ENCODE data around the gene VPS50.
A peak's percentile ranks its signal among the peaks of the same experiment; 100 is the strongest.

The VPS50 gene, protein sequence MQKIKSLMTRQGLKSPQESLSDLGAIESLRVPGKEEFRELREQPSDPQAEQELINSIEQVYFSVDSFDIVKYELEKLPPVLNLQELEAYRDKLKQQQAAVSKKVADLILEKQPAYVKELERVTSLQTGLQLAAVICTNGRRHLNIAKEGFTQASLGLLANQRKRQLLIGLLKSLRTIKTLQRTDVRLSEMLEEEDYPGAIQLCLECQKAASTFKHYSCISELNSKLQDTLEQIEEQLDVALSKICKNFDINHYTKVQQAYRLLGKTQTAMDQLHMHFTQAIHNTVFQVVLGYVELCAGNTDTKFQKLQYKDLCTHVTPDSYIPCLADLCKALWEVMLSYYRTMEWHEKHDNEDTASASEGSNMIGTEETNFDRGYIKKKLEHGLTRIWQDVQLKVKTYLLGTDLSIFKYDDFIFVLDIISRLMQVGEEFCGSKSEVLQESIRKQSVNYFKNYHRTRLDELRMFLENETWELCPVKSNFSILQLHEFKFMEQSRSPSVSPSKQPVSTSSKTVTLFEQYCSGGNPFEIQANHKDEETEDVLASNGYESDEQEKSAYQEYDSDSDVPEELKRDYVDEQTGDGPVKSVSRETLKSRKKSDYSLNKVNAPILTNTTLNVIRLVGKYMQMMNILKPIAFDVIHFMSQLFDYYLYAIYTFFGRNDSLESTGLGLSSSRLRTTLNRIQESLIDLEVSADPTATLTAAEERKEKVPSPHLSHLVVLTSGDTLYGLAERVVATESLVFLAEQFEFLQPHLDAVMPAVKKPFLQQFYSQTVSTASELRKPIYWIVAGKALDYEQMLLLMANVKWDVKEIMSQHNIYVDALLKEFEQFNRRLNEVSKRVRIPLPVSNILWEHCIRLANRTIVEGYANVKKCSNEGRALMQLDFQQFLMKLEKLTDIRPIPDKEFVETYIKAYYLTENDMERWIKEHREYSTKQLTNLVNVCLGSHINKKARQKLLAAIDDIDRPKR

DNA sequence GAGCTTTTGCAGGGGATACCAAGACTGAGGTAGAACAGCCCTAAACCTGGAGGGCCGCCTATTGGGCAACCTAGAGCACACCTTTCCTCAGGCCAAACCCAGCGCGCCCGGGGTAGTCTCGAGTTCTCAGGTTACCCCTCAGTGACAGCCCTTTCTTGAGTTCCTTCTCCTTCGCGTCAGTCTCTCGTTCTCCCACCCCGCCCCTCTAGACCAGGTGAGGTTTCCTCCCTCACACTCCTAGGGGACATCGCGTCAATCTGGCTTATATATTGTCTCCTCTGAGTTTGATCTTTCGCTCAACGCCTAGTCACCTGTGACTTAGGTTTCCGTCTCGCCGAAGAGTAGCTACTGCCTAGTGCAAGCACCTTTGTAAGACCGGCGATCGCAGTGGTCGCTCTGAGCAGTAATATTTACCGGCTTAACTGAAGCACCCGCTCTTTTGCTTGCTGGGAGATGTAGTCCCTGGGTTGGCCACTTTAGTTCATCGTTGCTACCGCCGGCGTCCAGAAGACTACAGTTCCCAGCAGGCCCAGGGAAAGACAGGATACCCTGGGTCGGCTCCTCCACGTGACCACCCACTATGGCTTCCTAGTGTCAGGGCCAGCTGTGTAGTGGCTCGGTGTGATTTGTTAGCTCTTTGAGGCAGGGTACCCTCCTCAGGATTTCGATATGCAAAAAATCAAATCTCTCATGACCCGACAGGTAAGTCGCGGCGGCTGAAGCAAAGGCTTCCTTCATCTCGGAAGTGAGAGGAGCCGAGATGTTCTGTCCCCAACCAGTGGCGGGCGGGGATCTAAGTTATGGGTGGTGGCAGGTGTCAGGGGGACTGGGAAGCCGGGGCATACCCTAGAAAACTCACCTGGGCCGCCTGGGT is at the start of gene VPS50:
TSS of gene VPS50 (plus strand) at position 568 of the 874 bp plus-strand sequence. CDS start at position 670, 102 bp downstream.
- peak; percentile 81 for DNase-seq (ENCODE audit: low read depth)

DNA sequence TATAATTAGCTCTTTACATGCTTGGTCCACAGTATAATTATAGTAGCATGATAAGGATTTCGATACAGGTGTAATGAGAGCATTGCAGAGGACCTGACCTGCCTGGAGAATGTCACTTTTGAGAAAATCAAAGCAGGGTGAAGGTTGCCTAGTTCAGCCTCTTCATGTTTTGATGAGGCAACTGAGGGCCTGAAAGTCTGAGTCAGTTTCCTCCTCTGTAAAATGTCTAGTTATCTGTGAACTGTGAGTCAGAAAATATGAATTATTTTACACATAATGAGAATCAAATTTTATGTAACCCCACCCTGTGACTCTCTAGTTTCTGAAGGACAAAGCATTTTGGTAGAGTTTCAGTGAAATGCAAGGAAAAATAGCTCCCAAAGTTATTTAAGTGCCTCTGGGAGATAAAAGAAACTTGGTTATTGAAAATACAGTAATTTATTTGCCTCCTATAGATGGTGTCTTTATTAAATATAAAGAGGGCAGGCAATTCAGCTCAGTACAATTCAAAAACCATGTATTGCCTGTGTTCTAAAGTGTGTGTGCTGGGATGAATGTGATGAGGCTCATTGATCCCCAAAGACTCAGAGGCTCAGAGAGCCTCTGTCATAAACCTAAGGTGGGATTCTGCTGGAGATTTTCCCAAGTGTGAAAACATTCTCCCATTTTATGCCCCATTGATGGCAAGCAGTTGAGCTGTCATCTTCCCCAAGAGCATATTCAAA is 46.7 kb upstream of the VPS50 start:
- DNase-seq (ENCODE audit: low read depth), result no peak

DNA sequence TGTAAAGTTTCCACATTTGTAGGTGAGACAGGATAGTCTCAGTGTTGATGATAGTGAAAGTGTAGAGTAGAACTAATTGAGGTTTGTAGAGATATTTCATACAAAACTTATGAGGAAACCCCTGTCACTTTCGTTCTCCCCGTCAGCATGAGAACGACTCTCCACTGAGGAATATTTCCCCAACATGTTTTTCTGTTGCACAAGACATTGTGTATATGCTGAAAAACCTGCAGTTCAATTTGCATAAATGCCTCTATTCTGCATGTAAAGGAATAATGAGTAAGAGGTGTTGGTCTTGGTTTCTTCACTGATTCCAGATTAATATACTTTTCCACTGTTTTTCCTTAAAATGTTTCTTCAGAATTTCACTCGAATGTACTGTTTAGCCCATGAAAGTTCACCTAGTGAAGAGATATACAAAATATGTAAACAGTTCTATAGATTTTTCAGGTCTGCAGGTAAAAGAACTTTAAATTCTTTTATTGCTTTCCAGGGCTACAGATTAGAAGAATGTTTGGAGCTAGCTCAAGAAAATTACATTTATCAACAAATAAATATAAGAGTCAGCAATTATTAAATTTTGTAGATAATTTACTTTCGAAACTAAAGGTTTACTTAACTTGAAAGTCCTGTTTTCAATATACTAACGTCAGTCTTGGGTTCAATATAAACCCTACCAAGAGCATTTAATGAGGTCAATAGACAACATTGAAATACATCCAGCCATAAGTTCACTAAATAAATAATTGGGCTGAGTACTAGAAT is 43.1 kb upstream of the VPS50 start:
- DNase-seq (ENCODE audit: low read depth), result no peak

DNA sequence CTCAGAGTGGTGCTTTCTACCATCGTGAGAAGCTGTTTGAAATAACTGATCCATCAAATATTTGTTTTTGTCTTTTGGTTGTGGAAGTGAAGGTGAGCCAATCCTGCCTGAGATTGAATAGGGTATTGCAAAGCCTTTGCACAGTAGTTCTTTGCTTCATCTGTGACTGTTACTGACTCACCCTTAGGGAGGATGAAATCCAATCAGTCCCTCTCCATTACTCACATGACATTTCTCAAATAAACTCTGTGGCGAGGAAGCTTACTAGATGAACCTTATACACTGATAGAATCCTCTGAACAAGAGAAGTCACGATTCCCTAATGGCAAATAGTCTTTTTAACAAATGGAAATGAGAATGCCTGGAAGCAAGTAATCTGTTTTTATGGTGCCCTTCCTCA is 37.8 kb upstream of the VPS50 start:
- no peak for DNase-seq (ENCODE audit: low read depth)

DNA sequence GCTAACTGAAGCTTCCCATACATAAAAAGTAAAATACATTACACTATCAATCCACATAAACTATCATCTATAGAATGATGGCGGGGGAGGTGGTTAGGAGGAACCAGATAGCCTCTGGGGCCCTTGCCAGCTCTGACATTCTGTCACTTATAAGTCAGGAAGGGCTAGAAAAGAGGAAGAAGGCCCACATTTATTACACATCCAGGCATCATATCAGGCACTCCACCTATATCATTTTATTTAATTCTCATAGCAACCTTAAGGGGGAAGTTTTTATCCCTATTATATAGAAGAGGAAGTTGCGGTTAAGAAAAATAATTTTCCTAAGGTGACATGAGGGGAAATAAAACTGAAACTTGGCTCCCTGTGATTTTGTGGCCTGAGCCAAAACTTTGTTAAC is 35.8 kb upstream of the VPS50 start:
- DNase-seq (ENCODE audit: low read depth), result no peak

DNA sequence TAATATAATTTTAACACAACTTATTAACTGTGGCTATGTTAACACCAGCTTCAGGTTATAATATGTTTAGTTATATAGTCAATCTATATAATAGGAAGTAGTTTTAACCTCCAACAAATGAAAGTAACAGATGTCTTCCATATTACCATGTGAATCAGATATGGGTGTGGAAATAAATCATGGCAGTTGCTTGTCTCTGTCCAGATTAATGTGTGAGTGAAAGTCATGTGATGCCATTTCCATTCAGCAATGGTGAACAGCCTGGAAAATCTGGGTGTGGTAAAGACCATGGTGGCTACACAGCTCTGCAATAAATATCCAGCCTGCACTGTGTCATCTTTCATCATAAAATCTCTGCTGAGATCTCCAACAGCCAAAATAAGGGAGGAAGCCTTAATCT is 33.7 kb upstream of the VPS50 start:
- no peak for DNase-seq (ENCODE audit: low read depth)

DNA sequence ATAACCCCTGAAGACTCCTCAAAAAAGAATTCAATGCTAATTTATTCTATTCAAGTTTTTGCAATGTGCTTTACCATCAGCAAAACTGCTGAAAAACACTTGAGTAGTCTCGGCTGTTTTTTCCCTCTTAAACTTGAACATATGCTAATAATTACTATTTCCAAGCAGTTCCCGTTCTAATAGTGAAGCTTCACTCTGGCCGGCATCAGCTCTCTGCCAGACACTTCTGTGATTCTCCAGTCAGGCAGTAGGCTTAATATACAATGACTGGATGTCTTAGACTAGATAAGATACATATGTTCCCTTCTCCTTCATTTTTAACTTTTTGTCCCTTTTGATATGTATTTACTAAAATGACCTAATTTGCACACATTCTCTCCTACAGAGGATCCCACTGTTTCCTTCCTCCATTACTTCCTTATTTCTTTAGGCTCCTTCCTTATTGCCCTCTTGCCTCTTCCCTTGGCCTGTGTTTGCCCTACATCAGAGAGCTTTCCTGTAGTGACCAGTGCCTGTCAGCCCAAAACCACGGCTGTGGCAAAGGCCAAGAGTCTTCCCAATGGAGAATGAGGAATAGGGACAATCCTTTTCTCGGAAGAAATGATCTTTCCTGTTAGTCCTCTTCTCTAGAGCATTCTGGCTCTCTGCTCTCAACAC is 29.4 kb upstream of the VPS50 start:
- no peak for DNase-seq (ENCODE audit: low read depth)

DNA sequence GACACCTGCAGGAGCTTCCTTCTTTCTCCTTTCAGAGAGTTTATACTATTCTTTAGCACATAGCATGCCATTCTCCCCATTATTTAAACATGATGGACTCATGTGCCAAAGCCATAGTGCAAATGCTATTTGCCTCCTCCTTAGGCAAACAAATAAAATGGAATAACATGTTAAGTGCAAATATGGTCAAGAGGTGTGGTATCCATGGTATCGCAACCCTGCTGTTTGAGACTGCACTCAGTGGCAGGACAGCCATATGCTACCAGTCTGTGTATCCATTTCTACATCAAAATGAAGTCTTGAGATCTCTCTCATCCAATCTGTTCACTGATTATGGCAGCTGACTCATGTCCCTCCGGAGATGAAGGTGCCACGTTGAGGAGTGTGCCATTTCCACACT is 28.7 kb upstream of the VPS50 start:
- DNase-seq (ENCODE audit: low read depth), result no peak

DNA sequence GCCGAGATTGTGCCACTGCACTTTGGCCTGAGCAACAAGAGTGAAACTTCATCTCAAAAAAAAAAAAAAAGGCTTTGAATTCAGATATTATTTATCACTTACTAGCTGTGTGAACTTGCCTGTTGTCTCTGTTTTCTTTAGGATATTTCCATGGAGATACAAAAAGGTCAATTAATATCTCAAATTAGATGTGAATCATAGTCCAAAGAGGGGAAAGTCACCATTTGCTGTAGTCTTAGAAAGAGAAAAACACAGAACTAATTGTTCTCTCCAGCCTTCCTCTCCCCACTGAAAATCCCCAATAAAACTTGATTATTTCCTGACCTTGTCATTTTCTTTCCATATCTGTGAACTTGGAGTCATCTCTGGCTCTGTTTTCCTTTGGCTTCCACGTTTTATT is 27.1 kb upstream of the VPS50 start:
- DNase-seq (ENCODE audit: low read depth), result no peak

DNA sequence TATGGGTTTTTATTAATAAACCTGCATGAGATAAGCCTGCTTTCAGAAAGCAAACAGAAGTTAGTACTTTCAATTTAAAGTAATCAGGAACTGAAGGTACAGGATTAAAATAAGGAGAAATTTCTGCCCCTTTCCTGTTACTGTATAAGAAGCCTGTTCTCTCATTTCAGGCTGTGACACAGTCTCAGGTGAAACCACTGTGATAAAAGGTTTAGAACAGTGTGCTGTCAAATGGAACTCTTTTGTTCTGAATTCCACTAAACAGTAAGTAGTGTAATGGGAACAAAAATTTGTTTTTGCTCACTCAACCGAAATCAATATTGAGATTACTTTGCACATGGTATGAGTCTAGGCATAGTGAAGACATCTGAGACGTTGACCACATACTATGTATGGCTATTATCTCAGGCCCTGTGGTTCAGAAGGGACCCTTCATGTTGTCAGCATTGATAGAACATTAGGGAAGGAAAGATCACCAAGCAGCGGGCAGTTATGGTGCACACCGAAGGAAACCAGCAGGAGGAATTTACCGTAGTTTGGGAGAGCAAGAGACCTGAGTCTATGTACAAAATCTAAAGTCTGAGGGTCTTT is 20.8 kb upstream of the VPS50 start:
- DNase-seq (ENCODE audit: low read depth), result no peak

DNA sequence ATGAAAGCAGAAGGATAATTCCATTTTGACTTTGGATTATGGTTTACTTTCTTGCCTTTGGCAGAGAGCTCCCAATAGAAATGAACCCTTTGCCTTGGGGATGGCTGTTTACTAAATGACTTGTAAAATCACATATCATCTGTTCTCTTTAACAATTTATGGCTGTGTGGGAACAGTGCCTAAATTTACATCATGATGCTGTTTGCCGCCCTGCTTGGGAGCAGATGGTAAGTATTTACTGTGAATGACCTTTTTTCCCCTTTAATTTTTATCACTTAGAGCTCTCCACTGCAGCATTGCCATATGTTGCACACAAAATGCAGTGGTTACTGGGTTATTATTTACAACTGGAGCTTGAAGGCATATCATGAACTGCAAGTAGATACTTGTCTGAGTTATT is 19.3 kb upstream of the VPS50 start:
- DNase-seq (ENCODE audit: low read depth), result no peak

DNA sequence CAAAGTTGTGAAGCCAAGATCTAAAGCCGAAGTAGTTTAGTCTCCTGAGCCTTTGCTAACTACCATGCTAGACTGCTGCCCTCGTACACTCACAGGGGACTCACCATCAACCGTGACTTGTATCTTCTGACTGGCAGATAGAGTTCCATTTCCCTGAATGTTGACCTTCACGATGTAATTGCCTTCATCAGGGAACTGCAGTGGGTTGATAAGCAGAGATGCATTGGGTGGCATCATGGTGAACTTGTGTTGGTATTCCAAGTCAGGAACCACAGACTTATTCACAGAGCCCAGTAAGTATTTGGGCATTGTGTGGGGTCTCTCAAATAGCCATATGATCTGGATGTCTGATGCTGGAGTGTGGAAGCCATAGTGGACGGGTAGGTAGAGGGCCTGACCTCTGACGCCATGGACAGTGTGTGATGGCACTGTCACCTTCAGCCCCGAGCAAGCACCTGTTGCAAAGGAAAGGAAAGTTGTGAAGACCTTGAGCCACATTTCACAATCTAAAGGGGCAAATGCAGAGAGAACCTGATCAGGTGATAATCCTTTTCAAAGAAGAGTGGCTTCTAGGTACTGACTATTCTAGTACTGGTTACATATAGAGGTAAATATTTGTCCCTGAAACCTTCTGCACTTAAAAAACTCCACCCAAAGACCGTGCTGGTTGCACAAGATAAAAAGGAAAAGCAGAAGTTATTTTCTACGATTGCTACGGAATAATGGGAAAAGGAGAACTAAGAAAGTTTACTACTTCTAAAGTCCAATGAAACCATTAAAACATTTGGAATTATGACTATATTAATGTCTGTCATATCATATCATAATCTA is 13.0 kb upstream of the VPS50 start:
- no peak for DNase-seq (ENCODE audit: low read depth)

DNA sequence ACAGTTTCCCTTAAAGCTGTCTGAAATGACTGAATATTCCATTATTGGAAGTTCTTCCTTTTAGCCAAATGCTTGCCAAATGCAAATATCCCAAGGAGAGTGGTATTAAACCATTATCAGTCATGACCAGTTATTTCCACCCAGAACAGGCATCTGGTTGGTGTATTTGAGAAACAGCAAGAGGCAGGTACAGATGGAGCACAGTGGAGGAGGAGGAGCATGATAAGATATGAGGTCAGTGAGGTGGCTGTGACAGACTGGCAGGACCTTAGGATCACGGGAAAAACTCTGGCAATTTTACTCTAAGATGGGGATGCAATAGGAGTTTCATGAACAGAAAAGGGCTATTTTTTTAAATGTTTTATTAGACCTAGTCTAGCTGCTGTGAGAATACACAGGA is 12.3 kb upstream of the VPS50 start:
- DNase-seq (ENCODE audit: low read depth), result no peak

DNA sequence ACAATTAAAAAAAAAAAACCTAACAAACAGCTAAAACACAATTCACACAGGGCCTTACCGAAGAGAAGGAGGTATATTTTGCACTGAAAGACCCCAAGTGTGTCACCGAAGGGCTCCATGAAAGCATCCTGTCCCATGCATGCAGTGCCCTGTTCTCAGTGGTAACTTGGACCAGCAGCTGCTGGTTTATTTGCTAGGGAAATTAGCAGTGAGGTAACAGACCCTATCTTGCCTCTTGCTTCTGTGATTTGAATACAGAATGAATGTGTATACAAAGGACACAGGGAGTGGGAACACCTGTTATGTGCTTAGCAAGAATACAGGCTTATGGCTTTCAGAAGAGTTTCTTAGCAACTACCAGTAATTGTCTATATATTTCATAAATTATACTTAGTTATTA is 5.9 kb upstream of the VPS50 start, which contains the start of gene HEPACAM2:
TSS of gene HEPACAM2 (minus strand) at position 160 of the 400 bp plus-strand sequence.
- DNase-seq (ENCODE audit: low read depth), result no peak

DNA sequence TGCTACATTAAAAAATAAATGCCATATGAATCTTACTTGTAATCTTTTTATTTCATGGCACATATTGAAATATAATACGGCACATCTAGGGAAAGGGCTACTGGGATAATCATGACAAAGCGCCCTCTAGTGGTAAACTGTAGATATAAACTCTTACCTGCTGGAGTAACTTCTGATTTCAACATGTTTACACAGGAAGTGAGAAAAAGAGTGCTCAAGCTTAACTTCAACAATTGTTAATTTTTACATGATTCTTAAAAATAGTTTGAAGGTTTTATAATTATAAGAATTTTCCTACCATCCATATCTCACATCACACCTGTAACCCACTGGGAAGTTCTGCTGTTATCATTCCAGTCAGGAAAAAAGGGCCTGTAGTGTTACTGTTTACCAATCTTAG is 3.9 kb upstream of the VPS50 start:
- DNase-seq (ENCODE audit: low read depth), result no peak

DNA sequence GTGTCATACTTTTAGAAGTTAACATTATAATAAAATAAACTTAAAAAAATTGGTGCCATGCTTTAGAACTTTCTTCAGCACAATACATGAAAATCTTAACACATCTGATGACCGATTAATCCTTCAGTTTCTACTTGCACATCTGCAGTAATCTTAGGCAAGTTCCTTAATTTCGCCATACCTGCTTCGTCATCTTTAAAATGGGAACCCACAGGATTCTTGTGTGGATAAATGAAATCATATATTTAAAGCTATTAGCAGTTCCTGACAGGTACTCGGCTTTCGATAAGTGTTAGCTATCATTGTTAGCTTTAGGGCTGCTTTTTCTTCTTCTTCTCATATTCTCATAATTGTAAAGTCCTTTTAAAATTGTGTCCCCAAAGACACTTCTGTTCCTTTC is 907 bp upstream of the VPS50 start:
- DNase-seq (ENCODE audit: low read depth), result no peak

DNA sequence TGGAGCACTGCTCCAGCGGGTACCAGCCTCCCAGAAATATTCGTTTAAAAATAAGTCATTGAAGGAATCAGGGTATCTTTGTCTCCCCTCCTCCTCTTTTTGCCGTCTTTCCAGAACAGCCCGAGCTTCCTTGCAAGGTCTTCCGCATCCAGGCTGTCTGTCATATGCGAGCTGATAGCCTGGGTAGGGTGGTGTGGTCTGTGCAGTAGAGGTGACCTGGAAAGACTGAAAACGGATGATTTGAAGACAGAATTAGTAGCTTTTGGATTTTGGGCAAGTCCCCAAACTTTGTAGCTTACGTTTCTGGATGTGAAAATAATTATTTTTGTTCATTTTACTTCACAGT is 480 bp downstream of the VPS50 start:
- no peak for DNase-seq (ENCODE audit: low read depth)

DNA sequence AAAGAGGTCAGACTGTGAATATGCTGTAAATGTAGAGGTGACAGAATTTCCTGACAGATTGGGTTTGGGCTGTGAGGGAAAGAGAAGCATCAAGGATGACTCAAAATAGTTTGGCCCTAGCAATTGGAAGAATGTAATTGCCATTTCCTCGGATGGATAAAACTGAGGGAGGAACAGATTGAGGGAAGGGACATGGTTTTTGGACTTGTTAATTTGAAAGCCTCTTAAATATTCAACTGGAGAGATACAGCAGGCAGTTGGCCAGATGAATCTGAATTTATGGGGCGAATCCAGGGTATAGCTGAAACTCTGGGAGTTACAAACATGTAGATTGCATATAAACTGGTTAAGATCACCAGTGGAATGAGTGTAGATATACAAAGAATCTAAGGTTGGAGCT is 3.4 kb downstream of the VPS50 start:
- no peak for DNase-seq (ENCODE audit: low read depth)

DNA sequence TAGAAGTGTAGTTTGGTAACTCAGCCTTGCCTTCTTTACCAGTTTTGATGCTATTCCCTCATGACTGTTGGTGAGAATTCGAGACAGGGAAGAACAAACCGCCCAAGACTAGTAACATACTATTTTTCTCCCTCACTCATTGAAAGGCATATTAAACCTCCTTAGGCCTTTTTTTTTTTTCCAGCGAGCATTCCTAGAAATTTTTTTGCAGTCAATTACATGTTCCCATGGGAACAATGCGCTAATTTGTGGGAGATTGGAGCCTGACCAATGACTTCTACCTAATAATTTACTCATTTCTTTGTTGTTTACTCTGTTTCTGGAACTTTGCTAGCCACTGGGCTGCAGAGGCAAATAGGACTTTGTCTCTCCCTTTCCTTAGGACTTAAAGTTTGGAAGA is 6.0 kb downstream of the VPS50 start:
- no peak for DNase-seq (ENCODE audit: low read depth)
